SU-DHL-6 (cell line): Measurements from ENCODE around the gene CDKL4.

Experiments used
- EZH2phosphoT487 ChIP-seq: fragments of 200-600 bp; sonication (generic), shearing (Covaris generic); conservative IDR thresholded peaks from 2 replicates; pipeline ENCODE4 v1.6.1; 2018; ENCODE audit warnings: mild to moderate bottlenecking, antibody characterized with exemption, low read length, moderate library complexity, mixed read lengths
- TF ChIP-seq, protein P1 (sequence below): fragments of 200-600 bp; sonication (generic); IDR thresholded peaks from one replicate; pipeline ENCODE4 v1.5.1; 2017; ENCODE audit warnings: antibody characterized with exemption, mild to moderate bottlenecking, low read length, moderate library complexity; ENCODE audit not compliant: insufficient read depth, poor library complexity, severe bottlenecking

DNA sequence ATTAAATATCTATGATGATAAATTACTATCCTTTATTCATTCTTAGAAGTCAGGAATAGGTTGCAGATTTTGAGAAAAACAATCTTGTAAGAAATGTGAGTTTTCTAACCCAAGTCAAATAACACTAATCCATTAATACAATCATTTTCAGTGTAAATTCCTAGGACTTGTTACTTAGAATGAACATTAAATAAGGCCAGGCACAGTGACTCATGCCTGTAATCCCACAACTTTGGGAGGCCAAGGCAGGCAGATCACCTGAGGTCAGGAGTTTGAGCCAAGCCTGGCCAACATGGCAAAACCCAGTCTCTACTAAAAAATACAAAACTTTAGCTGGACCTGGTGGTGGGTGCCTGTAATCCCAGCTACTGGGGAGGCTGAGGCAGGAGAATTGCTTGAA lies 45.8 kb upstream of the CDKL4 start:
- TF ChIP-seq, protein P1, sequence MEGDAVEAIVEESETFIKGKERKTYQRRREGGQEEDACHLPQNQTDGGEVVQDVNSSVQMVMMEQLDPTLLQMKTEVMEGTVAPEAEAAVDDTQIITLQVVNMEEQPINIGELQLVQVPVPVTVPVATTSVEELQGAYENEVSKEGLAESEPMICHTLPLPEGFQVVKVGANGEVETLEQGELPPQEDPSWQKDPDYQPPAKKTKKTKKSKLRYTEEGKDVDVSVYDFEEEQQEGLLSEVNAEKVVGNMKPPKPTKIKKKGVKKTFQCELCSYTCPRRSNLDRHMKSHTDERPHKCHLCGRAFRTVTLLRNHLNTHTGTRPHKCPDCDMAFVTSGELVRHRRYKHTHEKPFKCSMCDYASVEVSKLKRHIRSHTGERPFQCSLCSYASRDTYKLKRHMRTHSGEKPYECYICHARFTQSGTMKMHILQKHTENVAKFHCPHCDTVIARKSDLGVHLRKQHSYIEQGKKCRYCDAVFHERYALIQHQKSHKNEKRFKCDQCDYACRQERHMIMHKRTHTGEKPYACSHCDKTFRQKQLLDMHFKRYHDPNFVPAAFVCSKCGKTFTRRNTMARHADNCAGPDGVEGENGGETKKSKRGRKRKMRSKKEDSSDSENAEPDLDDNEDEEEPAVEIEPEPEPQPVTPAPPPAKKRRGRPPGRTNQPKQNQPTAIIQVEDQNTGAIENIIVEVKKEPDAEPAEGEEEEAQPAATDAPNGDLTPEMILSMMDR: no peak
- TF ChIP-seq EZH2phosphoT487: no peak
